SIG-M5 treated with dmso at 0.1 percent for 504 hours (cell line): Measurements from ENCODE around the gene OSBPL9.
"Not testable (repeated sequence)": the region's sequence is repeated elsewhere in the genome, so short reads cannot be mapped to it uniquely, and the experiment has no call there.

ENCODE experiments used
- DNase-seq: peaks from one replicate; lab custom pipeline; 2025; ENCODE audit not compliant: unreplicated experiment; lab: John Stamatoyannopoulos, UW

OSBPL9 gene

GRCh38 chr1:51702220-51702619 lies 85.3 kb downstream of the OSBPL9 start:
- not testable (repeated sequence) for DNase-seq

GRCh38 chr1:51705035-51705434 lies 88.1 kb downstream of the OSBPL9 start:
- no peak for DNase-seq

GRCh38 chr1:51708911-51709760 lies 92.2 kb downstream of the OSBPL9 start:
- DNase-seq = no peak

DNA sequence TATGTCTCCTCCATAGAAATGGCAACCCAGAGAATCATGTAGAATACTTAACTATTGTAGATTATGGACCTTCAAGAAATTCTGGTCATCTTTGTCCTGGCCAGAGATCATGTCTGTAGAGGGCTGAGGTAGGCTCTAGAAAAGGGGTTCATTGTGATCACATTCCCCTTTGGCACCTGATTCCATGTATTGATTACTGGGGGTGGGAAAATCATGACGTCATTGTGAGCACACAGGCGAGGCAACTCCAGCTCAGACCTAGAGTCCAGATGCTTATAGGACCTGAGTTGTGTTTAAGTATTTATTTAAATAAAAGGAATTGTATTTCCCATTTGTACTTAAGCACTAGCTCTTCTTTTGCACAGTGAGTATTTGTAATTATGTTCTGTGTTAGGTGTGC lies 93.1 kb downstream of the OSBPL9 start:
- DNase-seq = no peak

- no peak for DNase-seq
Measured at GRCh38 chr1:51712590-51712989, 95.7 kb downstream of the OSBPL9 start.

GRCh38 chr1:51714374-51715019 lies 97.6 kb downstream of the OSBPL9 start:
- DNase-seq = no peak

- no peak for DNase-seq
Measured at GRCh38 chr1:51715369-51715768, 98.5 kb downstream of the OSBPL9 start.

- DNase-seq = no peak
Measured at GRCh38 chr1:51716746-51717145, 99.9 kb downstream of the OSBPL9 start.

GRCh38 chr1:51717842-51718241 lies 101.0 kb downstream of the OSBPL9 start:
- DNase-seq = no peak

DNA sequence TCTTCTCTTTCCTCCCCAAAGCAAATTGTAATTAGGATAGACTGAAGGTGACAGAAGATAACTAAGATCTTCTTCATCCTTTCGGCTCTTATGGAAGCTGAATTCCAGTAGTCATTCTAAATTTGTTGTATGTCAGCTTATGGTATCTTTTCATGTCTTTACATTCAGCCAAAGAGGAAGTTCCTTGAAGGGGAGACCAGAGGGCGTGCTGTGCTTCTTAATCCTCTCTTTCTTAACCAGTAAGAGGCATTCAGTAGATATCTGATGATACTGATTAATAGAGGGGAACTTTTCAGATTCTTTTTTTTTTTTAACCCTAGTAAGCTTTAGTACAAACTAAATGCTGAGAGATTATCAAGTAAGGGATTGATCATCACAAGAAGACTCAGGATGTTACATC lies 102.3 kb downstream of the OSBPL9 start:
- DNase-seq = no peak

GRCh38 chr1:51724797-51725196 lies 107.9 kb downstream of the OSBPL9 start:
- DNase-seq = no peak

- DNase-seq = no peak
Measured at GRCh38 chr1:51726051-51726450, 109.2 kb downstream of the OSBPL9 start.

- no peak for DNase-seq
Measured at GRCh38 chr1:51726544-51727225, 109.8 kb downstream of the OSBPL9 start.

- DNase-seq = no peak
Measured at GRCh38 chr1:51727366-51727765, 110.5 kb downstream of the OSBPL9 start.

GRCh38 chr1:51728611-51729155 lies 111.8 kb downstream of the OSBPL9 start:
- no peak for DNase-seq

DNA sequence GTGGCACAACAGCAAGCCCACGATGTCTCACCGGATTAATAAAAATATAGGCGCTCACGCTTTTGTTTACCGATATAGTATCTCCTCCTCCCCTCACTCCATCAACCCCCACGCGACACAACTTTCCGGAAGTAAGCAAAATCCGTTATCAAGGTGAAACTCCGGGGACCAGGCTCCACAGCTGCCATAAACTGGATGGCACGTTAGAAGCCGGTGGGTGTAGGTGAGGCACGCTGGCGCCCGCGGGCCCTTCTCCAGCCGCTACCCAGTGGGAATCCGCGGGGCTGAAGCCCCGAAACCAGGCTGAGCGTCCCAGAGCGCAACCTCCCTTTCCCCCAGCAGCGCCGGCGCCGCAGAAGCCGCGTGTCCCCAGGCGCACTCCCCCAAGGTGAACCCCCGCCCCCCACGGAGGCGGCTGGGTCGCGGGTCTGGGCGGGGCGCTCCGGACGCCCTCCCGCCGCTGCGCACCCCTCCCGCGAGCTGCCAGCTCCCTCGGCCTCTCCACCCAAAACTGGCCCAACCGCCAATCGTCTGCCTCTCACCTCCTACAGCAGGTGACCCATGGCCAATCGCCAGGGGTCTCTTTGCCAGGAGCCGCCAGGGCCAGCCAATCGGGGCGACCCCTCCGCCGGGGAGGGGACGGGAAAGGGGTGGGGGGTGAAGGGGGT lies 112.4 kb downstream of the OSBPL9 start:
- DNase-seq = peak; percentile 94

- peak; percentile 32 for DNase-seq
Measured at GRCh38 chr1:51729824-51730301, 113.0 kb downstream of the OSBPL9 start.

- DNase-seq = no peak
Measured at GRCh38 chr1:51731998-51732397, 115.1 kb downstream of the OSBPL9 start.

- no peak for DNase-seq
Measured at GRCh38 chr1:51732701-51733425, 116.0 kb downstream of the OSBPL9 start.

DNA sequence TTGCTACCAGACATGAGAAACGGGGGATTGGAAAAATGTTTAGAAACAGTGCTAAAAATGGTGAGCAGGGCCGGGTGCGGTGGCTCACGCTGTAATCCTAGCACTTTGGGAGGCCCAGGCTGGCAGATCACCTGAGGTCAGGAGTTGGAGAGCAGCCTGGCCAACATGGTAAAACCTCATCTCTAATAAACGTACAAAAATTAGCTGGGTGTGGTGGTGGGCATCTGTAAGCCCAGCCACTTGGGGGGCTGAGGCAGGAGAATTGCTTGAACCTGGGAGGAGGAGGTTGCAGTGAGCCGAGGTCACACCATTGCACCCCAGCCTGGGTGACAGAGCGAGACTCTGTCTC lies 116.5 kb downstream of the OSBPL9 start:
- not testable (repeated sequence) for DNase-seq
